GM18870 (cell line): ENCODE results near the gene ZBTB6.
"Not testable (repeated sequence)": the region's sequence is repeated elsewhere in the genome, so short reads cannot be mapped to it uniquely, and the experiment has no call there.

Source experiments
- ATAC-seq: cut with Tn5 transposase; IDR thresholded peaks from one replicate; pipeline ENCODE4 v1.9.1; 2021; ENCODE audit warnings: moderate library complexity; ENCODE audit not compliant: unreplicated experiment

ZBTB6 gene

GRCh38 chr9:122929796-122930354 is 16.8 kb upstream of the ZBTB6 start:
- no peak for ATAC-seq

DNA sequence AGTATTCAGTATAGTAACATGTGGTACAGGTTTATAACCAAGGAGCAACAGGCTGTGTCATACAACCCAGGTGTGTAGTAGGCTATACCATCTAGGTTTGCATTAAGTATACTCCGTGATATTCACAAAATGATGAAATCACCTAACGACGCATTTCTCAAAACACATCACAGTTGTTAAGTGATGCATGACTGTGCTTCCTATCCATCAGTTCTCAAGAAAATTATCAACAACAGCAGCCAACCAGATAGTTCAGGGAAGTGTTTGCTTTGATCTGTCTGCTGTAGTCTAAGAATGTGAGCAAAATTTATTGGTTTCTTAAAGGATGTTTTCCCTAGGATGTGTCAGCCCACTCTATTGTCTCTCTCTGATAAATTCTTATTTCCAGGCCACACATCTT is 10.8 kb upstream of the ZBTB6 start:
- no peak for ATAC-seq

DNA sequence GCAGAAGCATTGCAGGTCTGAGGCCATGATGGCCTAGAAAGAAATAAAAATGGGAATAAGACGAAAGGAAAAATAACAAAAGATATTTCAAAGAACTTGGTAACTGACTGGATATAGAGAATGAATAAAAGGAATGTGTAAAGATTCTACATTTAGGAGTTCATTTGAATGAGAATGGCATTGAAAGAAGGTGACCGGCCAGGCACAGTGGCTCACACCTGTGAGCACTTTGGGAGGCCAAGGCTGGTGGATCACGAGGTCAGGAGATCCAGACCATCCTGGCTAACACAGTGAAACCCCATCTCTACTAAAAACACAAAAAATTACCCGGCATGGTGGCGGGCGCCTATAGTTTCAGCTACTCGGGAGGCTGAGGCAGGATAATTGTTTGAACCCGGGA is 9.6 kb upstream of the ZBTB6 start:
- no peak for ATAC-seq

DNA sequence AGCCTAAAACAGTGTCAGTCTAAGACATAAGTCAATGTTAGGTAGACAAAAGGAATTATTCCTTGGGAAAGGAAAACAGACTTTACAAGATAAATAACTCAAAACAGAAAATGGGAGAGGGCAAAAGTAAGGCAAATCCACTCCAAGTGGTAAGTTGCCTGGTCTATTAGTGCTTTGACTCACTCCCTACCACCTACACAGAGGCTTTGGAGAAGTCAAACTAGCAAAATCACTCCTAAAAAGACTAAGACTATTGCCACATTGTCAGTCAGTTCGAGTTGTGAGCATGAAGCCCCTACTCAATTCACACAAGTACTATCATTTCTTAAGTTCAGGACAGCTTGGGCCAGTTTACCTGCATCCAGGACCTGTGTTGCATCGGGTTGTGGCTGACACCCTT is 5.2 kb upstream of the ZBTB6 start:
- no peak for ATAC-seq

- ATAC-seq = no peak
These were observed 506 bp downstream of the ZBTB6 start for GRCh38 chr9:122912671-122912963.

GRCh38 chr9:122906122-122906521 is 7.0 kb downstream of the ZBTB6 start:
- not testable (repeated sequence) for ATAC-seq

DNA sequence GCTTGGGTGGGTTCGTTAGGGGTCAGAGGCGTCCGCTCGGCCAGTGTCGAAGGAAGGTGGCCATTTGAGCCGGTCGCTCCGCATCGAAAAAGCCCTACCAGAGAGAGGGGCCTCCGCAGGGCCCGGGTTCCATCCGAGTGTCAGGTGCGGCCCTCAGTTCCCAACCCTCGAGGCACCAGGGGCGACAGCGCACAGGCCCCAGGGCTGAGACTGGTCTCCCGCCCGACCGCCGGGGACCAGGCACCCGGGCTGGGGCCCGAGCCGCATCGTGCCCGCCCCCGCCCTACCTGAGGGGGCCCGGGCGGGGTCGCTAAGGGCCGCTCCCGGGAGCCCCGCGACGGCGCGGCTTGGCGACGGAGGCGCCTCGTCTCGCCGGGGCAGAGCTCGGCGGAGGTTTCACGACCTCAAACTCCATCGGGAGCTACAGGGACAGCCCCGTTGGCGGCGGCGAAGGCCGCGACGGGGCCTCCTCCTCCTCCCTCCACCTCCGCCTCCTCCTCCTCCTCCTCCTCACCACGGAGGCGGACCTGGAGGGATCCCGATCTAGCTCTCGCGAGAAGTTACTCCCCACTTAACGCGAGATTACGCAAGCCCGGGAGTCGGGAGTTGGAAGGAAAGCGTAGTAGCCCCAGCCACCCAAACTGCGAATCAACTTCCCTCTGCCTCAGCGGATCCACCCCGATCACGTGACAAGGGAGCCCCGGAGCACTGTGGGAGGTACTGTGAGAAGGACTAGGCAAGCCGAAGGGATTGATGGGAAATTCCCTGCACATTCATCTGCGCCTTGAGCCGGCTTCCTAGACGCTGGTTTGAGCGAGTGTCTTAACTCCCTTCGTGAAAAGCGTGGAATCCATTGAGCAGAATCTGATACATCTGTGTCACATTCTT is 8.1 kb downstream of the ZBTB6 start, which contains the start of gene RC3H2:
TSS of gene RC3H2 (minus strand) at position 537 of the 888 bp plus-strand sequence. CDS start 7,850 bp downstream, outside the sequence.
- peak; percentile 88 for ATAC-seq

DNA sequence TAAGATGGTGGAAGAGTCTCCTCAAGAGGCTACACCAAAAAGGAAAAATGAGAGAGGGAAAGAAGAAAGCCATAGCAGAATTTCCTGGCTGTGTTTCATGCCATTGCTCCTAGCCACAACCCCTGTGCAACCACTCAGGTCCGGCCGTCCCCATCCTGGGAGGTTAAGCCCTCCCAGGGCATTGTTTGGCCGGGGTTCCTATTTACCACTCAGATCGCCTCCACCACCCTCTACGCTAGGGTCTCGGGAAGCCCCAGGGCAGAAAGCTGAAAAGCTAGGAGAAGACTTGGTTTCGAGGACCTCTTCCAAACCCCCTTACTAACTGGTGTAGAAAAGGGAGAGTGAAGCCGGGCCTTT is 8.7 kb downstream of the ZBTB6 start:
- ATAC-seq = peak; percentile 9

DNA sequence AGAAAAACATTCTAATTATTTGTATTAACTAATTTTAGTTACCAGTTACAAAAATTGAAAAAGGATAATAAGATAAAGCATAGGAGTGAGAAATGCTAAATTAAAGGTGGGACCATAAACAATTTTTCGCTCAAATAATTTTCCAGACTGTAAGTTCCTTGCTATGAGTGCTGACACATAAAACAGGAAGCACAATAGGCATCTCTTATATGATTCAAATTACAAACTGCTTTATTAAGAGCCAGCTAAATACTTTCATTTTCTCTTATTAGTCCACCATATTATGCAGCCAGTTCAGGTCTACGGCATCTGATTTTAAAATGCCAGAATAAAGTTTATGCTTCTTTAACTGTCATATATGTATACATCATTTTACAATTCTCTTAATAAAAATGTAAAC is 12.3 kb downstream of the ZBTB6 start:
- no peak for ATAC-seq

DNA sequence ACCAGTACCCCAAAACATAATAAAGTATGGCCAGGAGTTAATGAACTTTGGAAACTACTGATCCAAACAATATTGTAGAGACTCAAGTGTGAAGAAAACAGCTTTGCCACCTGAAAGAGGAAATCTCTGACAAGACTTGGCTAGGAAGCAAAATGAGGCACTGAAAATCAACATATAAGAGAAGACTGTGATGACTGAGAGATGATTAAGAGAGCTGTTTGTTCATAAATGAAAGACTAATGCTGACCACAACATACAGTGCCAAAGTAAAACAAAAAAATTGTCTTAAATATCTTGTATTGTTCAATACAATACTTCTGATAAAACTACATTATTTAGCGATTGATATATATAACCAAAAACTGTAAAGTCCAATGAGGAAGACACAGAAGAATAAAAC is 15.2 kb downstream of the ZBTB6 start:
- no peak for ATAC-seq

GRCh38 chr9:122888480-122888879 is 24.6 kb downstream of the ZBTB6 start:
- ATAC-seq = no peak

GRCh38 chr9:122883125-122883524 is 30.0 kb downstream of the ZBTB6 start:
- ATAC-seq = no peak

- no peak for ATAC-seq
These were observed 33.7 kb downstream of the ZBTB6 start for GRCh38 chr9:122879443-122879842.

GRCh38 chr9:122875523-122875922 is 37.6 kb downstream of the ZBTB6 start:
- ATAC-seq = no peak

GRCh38 chr9:122867276-122867675 is 45.8 kb downstream of the ZBTB6 start:
- ATAC-seq = not testable (repeated sequence)

GRCh38 chr9:122866079-122866478 is 47.0 kb downstream of the ZBTB6 start:
- no peak for ATAC-seq

DNA sequence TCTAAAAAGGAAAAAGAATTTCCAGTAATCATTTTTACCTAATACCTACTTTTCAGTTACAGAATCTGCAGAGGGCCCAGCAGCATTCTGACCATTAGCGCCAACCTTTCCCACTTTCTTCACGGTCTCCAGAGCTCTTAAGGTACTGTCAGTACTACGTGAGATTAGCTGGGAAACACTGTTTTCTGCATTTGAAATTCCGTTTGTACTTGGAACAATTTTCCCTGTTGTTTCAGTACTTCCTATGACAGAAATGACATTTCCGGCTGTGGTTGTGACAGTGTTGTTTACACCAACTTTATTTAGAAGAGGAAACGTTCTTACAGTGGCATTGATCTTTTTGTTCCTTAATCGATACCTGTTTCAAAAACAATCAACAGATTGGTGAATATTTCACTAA is 47.8 kb downstream of the ZBTB6 start:
- no peak for ATAC-seq

DNA sequence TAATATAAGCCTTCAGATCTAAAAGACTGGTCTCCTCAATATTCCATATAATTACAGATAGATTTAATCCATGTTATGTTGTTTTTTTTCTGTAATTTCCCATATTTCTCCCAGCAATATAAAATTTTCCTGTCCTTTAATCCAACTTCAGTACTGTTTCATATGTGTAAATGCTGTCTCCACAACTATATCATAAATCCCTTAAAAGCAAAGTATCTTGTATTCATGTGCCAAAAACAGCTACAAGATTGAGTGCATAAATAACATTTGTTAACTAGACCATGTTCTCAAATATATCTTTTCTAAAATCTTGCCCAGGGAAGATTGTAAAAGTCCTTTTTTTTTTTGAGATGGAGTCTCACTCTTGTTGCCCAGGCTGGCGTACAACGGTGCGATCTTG is 49.7 kb downstream of the ZBTB6 start:
- no peak for ATAC-seq

GRCh38 chr9:122860319-122861142 is 52.6 kb downstream of the ZBTB6 start:
- no peak for ATAC-seq
